GM21515 (cell line): Measurements from ENCODE around the gene ARMC7.

Experiments used
- ATAC-seq: cut with Tn5 transposase; IDR thresholded peaks from one replicate; pipeline ENCODE4 v1.9.1; 2021; ENCODE audit not compliant: unreplicated experiment

ARMC7 gene

DNA sequence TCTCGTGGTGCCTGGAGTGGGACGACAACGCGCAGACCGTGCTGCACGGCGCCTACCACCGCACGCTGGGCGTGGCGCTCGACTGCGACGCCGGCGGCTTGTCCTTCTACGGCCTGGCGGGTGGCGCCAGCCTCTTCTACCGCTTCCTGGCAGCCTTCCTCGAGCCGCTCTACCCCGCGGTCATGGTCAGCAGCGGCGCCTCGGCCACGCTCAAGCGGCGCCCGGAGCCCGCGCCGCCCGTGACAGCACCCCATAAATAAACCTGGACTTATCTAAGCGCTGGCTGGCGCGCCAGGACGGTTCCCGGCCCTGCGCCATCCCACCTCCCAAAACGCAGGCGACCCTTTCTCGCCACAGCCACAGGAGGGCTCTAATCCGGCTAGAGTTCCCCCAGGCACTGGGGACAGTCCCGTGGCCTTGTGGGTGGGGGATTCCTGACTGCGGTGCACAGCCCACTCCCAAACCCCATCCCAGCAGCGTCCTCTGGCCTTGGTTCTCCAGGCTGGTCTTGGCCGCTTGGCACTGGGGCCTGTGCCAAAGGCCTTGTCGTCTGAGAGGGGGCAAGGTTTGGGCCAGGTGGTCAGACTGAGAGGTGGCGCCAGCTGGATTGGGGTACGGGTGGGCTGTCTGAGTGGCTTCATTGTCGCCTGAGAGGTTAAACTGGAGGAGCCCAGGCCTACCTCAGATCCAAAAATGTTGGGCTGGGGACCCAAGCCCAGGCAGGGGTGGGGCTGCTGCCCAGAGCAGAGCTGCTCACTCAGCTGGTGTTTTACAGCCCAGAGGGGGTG, 32.1 kb upstream of the ARMC7 start:
- ATAC-seq: no peak

DNA sequence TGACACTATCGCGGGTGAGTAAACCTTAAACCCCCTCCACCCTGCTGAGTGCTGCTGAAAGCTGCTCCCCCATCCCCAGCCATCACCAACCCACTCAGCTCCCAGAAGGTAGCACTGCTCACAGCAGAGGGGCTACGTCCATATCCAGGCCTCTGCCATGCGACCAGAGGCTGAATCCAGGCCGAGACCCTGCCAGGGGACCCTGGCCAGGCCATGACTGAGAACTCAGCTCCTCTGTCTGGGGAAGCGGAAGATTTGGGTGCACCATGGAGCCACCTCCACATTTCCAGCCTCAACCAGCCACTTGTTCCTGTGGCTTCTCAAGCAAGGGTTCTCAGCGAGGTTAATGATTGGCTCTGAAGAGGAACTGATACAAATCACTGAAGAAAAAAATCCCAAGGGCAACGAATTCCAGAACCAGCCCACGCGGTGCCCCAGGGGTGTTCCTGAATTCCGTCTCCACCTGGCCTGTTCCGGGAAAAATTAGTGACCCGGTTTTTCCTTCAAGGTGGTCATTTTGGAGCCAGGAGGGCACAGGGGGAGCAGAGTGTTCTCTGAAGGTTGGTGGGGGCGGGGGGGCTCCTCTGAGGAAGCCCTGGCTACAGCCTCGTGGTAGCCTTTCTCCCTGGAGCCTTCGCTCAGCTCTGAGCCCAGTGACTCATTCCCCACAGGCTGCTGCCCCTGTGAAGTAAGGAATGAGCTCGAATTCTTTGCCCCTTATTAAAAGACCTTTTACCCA, 31.3 kb upstream of the ARMC7 start:
- ATAC-seq: no peak

DNA sequence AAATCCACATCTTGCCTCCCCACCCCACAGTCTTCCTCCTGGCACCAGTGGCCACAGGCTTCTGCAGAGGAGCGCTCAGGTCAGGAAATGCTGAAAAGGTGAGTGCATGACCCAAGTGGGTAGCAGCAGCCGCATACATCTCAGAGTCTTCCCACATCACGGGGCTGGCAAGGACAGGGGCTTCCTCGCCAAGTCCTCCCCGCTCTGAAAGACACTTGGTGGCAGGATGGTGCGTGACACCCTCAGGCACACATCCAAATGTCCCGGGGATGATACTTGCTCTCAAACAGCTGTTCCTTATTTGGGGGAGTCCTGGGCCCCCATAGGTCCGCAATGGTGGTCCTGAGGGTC, 30.8 kb upstream of the ARMC7 start:
- ATAC-seq: no peak

DNA sequence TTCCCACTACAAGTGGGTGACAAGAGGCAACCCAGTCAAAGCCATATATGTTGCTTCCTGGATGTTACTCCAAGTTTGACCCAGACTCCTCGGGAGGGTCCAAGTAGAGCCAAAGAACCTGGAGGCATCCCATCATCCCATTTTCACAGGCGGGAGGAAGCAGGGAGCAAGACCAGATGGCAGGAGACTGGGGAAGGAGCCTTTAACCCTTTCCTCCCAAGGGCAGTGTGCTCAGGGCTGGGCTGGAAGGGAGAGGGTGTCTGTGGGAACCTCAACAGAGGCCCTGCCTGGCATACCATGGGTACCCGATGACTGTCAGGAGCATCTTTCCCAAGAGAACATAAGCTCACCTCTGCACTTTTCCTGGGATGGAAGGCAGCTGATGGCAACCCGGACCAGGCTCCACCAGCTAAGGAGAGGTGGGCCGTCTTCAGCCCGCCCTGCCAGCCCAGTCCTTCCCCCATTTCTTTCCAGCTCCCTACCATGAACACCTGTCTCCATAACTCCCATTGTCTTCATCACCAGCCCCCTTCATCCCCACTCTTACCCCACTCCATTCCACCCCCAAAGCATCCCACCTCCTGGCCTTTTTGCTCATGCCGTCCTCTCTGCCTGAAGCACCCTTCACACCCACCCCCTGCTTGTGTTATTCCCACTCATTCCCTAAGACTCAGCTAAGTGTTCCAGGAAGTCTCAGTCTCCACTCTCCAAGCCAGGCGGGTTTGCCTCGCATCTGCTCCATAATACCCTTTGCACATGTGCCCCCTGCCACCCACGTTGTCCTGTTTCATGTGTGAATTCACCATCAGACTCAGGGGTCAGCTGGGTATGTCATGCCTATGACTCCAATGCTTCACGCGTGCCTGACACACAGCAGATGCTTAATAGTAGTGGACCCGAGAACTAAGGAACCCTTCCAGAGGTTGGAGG, 27.9 kb upstream of the ARMC7 start:
- ATAC-seq: no peak

DNA sequence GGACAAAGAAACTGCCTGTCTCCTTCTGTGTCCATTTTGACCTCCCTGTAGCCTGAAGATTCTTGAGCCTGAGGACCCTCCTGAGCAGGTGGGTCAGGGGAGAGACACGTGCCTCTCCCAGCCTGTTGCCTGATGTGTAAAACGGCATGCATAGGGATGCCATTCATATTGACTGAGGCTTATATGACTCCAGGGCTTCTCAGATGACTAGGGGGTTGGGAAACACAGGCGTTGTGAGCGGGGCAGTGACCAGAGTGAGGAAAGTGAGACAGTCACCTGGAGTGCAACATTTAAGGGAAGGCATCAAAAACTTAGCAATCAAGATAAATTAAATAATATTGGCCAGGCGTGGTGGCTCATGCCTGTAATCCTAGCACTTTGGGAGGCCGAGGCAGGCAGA, 27.1 kb upstream of the ARMC7 start:
- no peak for ATAC-seq

DNA sequence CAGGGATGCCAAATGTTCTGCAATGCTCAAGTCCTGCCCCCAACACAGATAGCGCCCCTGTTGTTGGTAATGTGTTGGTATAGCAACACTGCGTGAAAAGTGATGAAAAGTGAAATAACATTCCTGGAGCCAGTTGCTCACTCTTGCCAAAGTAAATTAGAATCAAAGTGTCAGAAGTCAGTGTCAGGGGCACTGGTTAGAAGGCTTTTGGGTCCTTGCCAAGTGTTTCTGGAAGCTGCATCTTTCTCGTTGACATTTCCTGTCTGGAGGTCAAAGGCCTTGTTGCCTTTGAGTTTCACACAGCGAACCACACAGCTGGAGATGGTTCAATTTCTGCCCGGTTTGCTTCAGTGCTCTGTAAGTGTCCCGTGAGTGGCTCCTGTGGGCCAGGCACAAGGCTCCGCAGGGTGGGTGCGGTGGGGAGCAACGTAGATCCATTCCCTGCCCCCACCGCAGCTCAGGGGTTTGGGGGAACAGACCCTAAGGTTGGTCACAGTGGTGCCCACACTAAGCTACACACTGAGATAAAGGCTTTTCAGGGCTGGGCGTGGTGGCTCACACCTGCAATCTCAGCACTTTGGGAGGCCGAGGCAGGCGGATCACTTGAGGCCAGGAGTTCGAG, 25.6 kb upstream of the ARMC7 start:
- ATAC-seq: no peak

DNA sequence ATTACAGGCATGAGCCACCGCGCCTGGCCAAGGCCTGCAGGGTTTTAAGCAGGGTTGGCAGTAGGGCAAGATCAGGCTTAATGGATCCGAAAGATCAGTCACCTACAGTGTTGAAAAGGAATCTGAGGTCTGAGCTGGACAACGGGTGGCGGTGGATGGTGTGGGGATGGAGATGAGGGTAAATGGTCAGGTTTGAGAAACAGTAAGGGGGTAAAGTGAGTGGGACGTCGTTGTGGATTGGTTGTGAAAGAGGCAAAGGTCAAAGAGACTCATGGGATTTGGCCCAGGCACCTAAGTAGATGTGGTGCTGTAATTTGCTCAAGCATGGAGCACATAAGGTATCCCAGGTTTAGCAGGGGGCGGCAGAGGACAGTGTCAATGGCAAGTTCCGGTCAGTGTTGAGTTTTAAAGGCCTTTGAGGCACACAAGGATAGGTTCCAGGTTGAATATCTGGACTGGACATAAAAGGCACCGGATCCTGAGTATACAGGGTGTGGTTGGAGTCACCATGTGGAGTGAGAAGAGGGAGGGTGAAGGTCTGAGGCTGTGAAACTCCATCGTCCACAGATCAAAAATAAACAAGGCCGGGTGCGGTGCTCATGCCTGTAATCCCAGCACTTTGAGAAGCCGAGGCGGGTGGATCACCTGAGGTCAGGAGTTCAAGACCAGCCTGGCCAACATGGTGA, 23.1 kb upstream of the ARMC7 start:
- ATAC-seq: no peak

DNA sequence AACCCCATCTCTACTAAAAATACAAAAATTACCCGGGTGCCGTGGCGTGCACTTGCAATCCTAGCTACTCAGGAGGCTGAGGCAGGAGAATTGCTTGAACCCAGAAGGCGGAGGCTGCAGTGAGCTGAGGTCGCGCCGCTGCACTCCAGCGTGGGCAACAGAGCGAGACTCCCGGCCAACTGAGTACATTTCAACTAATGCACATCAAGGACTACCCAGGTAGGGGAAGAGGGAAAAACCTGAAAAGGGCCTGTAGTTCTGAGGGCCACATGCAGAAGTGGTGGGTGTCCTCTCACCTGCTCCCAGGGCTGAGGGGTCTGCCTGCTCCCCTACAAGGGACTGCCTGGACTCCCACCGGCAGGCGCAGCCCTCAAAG, 22.6 kb upstream of the ARMC7 start:
- ATAC-seq: no peak

DNA sequence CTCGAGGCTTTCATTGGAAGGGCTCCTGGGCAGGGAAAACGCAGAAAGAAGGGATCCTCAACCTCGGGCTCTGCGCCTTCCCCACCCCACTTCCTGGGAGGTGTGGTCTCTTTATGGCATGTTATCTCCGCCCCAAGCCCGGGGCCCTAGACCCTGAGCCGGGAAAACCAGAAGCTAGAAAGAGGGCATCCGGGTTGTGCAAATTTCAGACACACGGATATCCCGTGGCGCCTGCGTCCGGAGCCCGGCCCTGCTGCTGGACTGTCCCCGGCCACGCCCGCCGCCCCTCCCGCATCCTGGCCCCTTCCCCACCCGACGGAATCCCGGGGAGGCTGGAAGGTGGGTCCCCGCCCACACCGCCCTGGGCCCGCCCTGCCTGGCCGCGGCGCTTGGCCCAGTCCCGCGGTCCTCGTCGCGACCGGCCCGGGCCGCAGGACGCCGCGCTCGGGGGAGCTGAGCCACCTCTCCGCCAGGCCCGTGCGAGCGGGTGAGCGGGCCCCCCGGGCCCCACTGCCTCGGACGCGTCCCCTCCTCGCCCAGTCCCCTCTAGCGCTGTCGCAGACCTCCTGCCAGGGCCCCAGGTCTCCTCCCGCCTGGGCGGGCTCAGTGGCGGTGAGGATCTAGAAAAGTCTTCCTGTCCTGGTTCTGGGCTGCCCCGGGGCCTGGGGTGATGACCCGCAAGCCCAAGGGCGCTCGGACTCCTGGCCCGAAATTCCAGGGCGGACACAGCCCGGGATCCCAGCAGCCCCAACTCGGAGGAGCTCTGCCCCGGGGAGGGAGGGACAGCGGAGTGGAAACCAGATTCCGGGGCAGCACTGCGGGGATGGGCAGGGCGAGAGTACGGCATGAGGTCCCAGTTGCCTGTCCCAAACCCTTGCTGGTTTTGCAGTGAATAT, 22.0 kb upstream of the ARMC7 start, which contains the start of gene SLC16A5:
SLC16A5 (plus strand) TSS at position 397 of the 896 bp plus-strand sequence. CDS start 5,683 bp downstream, outside the sequence.
- no peak for ATAC-seq

DNA sequence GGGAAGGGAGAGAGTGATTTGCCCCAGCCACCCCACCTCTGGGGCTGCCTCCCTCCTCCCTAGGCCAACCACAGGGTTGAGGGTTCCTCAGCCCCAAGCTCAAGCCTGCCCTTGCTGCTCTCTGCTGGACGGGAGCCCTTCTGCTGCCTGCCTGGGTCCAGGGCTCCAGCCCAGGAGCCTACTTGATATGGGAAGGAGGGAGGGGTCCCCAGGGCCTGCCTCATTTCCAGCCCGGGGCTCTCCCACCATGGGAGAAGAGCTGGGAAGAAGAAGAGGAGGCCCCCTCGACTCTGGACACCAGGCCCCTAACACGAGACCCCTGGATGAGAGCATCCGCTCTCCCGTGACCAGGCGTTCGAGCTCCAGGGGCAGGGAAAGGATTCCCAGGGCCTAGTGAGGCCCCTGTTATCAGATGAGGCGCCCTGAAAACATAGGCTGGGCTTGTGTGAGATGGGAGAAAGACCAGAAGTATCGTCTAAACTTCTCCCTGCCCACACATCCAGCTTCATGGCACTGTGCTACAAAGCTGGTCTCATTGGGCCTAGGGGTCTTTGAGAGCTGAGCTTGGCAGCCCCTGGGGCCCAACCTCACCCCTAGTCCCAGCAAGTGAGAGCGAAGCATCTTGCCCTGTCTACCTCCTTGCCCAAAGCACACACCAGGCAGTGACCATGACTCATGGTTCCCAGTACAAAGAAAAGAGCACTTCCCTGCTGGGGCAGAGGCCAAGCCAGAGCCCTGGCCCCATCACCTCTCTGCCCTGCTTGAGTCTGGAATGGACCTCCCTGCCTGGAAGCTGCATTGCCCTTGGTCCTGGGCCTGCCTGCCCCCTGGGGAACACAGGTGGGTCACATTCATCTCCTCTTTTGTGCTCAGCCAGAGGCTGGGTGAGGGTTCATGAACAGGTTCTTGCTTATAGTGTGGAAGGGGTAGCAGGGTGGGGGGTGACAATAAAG, 21.0 kb upstream of the ARMC7 start:
- no peak for ATAC-seq

DNA sequence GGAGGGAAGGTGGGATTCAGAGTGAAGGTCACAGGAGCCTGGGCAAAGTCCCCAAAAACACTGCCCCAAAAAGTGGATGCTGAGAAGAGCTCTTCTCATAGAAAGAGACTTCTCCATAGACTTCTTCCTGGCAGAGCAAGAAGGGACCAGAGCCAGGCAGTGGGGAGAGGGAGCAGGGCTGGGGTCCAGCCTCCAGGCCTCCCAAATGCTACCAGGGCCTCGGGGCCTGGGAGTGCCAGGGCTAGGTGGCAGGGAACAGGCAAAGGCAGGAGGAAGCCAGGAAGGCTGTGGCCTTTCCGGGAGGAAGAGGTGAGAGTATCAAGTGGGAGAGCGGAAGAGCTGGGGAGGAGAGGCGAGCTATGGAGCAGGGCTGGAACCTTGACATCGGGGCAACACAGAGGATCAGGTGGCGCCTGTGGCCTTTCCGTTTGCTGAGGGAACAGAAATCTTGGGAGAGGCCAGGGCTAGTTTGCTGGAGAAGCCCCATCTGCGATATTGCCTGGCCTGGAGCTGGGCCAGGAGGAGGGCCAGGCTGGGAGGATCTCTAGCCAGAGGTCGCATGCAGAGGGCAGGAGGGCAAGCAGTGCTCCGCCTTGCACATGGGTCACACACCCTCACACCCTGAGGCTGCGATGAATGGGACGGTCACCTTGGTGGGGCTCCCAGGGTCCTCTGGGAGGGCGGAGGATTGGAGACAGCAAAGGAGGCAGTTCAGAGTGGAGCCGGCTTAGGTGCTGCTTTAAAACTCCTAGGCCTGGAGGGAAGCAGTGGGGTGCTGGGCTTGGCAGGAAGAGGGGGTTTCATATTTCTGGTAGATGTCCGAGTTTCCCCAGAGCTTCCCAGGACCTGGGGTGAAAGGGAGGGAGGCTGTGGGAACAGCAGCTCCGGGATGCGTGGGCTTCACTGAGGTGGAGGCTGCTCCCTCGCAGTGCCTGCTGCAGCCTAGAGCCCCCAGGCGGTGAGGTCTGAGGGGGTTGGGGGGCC, 18.6 kb upstream of the ARMC7 start:
- ATAC-seq: no peak

DNA sequence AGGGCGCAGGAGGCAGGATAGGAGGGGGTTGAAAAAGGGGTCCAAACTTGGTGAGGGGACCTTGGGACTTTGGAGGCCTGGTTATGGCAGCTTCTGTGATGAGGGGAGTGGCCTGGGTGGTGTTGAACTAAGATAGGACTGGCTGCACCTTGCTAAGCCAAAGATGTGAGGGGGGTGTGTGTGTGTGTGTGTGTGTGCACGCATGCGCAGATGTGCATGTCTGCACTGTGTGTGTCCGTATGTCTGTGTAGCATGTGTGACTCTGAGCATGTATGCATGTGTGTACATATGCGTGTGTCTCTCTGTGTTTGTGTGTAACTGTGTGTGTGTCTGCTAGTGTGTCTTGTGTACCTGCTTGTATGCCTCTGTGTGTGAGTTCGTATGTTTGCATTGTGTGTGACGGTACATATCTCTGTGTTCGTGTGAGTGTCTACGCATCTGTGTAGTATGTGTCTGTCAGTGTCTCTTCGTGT, 17.9 kb upstream of the ARMC7 start:
- ATAC-seq: no peak

DNA sequence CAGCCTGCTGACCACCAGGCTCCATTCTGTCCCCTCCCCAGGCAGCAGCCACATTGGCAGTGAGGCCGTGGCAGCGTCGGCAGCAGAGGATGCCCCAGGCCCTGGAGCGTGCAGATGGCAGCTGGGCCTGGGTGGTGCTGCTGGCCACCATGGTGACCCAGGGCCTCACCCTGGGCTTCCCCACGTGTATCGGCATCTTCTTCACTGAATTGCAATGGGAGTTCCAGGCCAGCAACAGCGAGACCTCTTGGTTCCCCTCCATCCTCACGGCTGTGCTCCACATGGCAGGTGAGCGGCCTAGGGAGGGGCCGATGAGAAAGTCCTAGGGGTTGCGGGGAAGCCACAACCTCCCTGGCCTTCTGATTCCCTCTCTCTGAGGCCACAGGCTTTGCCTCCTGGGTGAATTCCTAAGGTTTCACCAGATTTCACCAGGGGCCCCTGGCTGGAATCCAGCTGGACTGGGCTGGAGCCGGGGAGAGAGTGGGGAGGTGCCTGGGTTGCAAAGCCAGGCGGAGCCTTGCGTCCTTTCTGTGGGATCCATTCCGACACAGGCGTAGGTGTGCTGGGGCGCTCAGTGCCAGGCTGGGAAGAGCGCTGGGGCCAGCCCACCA, 16.1 kb upstream of the ARMC7 start:
- ATAC-seq: no peak

DNA sequence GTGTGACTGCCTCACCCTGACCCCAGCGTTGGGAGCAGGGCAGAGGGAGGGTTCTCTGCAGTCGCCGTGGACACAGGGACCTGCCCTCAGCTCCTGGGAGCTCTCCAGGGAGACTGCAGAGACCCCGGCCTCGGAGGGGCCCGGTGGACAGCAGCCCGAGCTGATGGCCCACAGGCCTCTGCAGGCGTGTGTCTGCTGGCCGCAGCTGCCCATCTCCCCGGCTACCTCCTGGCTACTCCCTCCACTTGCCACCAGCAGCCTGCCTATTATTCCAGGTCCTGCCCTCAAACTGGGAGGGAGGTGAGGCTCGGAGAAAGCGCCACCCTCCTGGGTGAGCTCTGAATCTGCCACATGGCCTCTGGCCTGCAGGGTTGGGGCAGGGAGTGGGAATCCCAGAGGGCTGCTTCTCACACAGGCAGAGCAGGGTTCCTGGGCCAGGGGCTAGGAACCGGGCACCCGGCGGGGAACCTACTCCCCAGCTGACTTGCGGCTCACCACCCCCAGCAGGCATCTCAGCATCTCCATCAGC, 14.8 kb upstream of the ARMC7 start:
- ATAC-seq: no peak

DNA sequence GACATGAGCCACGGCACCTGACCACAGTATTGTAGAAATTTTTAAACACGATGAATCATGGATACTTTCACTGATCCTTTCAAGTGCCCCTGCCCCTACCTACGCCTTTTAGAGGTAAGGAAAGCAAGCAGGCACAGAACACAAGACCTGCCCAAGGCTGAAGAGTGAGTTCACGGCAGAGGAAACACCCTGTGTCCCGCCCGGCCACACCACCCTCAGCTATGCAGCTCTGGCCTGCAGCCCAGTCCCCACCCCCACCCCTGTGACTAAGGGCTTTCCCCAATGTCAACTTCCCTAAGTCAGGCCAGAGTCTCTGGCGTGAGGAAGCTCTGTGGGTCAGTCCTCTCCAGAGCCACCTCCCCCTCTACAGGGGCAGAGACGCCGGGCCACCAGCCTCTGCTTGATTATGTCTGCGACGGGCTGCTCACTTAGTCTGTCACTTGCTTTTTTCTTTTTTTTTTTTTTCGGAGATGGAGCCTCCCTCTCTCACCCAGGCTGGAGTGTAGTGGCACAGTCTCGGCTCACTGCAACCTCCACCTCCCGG, 13.6 kb upstream of the ARMC7 start:
- no peak for ATAC-seq

DNA sequence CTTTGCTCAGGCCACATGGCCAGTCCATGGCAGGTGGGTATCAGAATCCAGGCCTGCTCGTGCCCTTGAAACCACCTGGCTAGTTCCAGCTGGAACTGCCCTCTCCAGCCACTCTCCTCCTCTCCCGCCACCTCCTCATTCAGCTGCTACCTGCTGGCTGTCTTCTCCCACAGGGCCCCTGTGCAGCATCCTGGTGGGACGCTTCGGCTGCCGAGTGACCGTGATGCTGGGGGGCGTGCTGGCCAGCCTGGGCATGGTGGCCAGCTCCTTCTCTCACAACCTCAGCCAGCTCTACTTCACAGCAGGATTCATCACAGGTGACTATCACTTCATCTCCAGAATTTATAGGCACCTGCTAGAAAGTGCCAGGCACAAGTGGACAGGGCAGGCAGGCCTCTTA, 11.9 kb upstream of the ARMC7 start:
- no peak for ATAC-seq
